Measurements from ENCODE around the gene FKBP7. TPM values are rescaled to one million over a fixed set of nuclear protein-coding genes. Genes with fewer than 3 reads are reported as not detected.
"Not testable (repeated sequence)": the region's sequence is repeated elsewhere in the genome, so short reads cannot be mapped to it uniquely, and the experiment has no call there.

Gene FKBP7, protein sequence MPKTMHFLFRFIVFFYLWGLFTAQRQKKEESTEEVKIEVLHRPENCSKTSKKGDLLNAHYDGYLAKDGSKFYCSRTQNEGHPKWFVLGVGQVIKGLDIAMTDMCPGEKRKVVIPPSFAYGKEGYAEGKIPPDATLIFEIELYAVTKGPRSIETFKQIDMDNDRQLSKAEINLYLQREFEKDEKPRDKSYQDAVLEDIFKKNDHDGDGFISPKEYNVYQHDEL
- total RNA-seq = 5.5 TPM
- long read RNA-seq, transcript FKBP7-204 (4 exons, 2,834 nt) = major isoform, 6 of 8 reads
- long read RNA-seq, partial matches to known transcripts = 0 of 8 reads
- long read RNA-seq, other reads (novel, unspliced or antisense) = 0 of 8 reads

- peak; percentile 94 for DNase-seq (ENCODE audit: low spot score)
These were observed at the start of gene FKBP7 for GRCh38 chr2:178478439-178479274. Gene FKBP7, minus strand, starts transcription at chr2:178478600. Its CDS starts 101 bp downstream, at chr2:178478499.

DNA sequence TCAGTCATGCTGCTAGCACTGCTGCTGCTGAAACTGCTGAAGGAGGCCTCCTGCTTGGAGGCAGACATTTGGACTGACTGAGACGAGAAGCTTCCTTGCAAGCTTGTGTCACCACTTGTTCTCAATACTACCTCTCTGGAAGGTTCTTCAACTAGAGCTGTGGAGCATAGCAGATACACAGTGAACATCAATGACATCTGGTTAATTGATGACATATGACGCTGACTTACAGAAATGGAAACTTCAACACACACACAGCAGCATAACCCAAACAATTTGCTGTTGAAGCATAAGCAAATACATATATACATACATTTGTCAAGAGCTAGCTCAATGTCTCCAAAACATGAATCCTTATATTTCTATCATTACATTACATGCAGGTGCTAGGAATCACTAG lies 49.2 kb upstream of the FKBP7 start:
- DNase-seq (ENCODE audit: low spot score) = no peak

DNA sequence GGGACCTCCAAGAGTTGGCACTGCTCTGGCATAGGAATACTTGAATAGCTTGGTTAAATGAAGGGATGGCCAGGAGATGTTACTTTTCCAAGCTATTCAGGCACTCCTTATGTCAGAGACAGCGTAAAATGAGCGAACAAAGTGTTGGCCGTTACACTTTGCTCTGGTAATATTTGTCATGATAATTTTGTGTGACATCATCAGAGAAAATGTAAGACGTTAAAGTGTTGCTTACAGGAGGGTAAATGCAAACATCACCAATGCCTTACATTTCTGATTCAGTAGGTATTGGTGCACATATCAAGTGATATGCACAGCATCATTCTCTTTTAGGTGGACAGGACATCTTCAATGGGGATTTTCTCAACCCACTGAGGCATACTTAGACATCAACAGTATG lies 47.9 kb upstream of the FKBP7 start:
- no peak for DNase-seq (ENCODE audit: low spot score)

GRCh38 chr2:178525460-178525859 lies 47.1 kb upstream of the FKBP7 start:
- not testable (repeated sequence) for DNase-seq (ENCODE audit: low spot score)

- DNase-seq (ENCODE audit: low spot score) = not testable (repeated sequence)
These were observed 46.6 kb upstream of the FKBP7 start for GRCh38 chr2:178525010-178525409.

GRCh38 chr2:178523596-178524134 lies 45.3 kb upstream of the FKBP7 start:
- no peak for DNase-seq (ENCODE audit: low spot score)

- peak; percentile 91 for DNase-seq (ENCODE audit: low spot score)
These were observed 44.7 kb upstream of the FKBP7 start for GRCh38 chr2:178522950-178523595.

DNA sequence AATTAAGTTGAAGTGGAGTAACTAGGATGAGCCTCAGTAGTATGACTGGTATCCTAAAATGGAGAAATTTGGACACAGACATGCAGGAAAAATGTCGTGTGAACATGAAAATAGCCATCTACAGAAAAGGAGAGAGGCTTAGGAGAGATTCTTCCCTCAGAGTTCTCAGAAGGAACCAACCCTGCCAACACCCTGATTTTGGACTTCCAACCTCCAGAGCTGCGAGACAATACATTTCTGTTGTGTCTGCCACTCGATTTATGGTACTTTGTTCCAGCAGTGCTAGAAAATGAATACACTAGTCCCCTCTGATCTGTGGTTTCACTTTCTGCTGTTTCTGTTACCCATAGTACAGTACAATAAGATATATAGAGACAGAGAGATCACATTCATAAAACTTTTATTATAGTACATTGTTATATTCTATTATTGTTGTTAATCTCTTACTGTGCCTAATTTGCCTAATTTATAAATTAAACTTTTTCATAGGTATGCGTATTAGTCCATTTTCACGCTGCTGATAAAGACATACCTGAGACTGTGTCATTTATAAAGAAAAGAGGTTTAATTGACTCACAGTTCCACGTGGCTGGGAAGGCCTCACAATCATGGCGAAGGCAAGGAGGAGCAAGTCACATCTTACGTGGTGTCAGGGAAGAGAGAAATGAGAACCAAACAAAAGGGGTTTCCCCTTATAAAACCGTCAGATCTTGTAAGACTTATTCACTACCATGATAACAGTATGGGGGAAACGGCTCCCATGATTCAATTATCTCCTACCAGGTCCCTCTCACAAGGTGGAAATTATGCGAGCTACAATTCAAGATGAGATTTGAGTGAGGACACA lies 43.1 kb upstream of the FKBP7 start:
- DNase-seq (ENCODE audit: low spot score) = no peak

- DNase-seq (ENCODE audit: low spot score) = no peak
These were observed 39.1 kb upstream of the FKBP7 start for GRCh38 chr2:178517496-178517895.

- no peak for DNase-seq (ENCODE audit: low spot score)
These were observed 36.3 kb upstream of the FKBP7 start for GRCh38 chr2:178514664-178515063.

- no peak for DNase-seq (ENCODE audit: low spot score)
These were observed 35.5 kb upstream of the FKBP7 start for GRCh38 chr2:178513876-178514275.

- no peak for DNase-seq (ENCODE audit: low spot score)
These were observed 34.1 kb upstream of the FKBP7 start for GRCh38 chr2:178512484-178512883.

GRCh38 chr2:178510384-178510783 lies 32.0 kb upstream of the FKBP7 start:
- no peak for DNase-seq (ENCODE audit: low spot score)

DNA sequence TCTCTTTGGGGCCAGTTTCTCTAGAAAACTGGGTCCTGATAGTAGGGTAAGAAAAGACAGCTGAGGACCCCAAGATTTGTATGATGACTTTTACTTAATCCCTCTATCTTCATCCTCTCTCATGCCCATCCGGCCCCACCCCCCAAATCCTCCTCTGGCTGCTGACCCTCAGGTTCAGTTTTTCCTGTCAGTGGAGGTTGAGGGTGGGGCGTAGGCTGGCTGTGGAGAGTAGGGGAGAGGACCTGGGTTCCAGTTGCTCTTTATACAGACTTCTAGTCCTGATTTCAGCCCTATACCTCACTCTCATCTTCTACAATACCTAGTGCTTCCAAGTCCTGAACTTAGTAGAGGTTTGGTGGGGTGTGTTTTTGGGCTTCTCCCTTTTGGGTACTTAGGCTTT lies 30.2 kb upstream of the FKBP7 start:
- no peak for DNase-seq (ENCODE audit: low spot score)

DNA sequence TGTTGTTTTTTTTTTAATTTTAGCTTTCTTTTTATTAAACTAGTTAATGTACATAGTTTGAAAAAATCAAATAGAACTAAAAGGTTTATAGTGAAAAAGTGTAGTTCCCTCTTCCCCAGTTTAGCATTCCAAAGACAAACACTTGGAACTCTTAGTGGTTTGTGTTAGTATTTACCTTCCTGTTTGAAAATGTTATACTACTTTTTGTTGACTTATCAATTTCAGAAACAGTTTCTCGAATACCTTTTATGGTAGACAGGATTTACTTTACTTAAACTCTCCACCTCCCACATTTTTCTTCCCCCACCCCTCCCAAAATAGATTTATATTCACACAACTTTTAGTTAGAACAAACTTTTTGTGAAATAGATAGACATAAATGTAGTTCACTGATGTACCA lies 28.5 kb upstream of the FKBP7 start:
- no peak for DNase-seq (ENCODE audit: low spot score)

- no peak for DNase-seq (ENCODE audit: low spot score)
These were observed 28.1 kb upstream of the FKBP7 start for GRCh38 chr2:178506524-178506923.

DNA sequence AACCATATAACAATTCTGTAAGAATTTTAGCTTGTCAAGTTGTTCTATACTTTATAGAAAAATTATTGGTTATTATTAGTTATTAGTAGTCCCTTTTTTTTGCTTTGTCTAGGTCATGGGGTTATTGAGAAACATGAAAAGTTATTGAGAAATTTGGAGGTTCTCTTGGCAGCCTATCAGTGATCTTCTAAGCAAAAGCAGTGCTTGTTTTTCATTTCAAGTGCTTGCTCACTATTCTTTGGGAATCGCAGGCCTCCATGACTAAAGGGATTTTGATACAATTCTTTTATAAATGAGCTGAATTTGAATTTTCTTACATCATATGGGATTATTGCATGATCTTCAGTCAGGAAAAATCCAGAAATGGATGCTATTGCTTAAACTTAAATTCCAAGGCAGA lies 27.7 kb upstream of the FKBP7 start:
- no peak for DNase-seq (ENCODE audit: low spot score)

DNA sequence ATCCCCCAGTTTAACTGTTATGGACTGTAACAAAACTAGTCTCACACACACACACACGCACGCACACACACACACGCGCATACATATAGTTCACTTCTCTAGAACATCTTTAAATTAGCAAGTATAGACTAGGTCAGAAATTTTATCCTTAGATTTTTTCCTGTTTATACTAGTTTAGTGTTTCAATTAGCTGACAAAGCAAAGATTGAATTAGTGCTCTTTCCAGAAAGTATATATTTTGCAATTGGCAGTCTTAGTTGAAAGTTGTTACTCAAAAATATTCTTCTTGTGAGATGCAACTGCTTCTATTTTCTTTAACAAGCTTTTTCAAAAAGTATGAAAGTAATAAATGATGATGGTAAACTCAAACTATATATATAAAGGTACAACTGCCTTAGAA lies 24.4 kb upstream of the FKBP7 start:
- DNase-seq (ENCODE audit: low spot score) = no peak

GRCh38 chr2:178499640-178500039 lies 21.2 kb upstream of the FKBP7 start:
- DNase-seq (ENCODE audit: low spot score) = no peak

DNA sequence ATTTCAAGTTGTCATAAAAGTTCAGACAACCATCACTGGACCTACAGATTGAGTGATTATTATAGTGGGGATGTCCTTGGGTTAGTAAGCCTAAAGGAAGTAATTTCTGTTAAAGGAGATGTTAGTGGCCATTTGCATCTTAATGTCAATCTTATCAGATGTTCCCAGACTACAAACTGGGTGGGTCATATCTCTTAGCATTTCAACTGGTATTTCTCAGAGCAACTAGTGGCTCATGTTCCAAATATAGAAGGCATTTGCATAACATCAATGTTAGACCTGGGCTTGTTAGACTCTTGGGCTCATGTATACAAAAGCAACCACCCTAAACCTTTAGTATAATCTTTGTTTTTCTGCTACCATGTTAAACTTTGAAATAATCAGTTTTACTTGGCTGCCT lies 19.7 kb upstream of the FKBP7 start:
- no peak for DNase-seq (ENCODE audit: low spot score)

GRCh38 chr2:178496049-178496448 lies 17.6 kb upstream of the FKBP7 start:
- DNase-seq (ENCODE audit: low spot score) = no peak
